Neural cell (in vitro differentiated cells): ENCODE data around the gene SLC13A2. TPM values are rescaled to one million over a fixed set of nuclear protein-coding genes. Genes with fewer than 3 reads are reported as not detected.

Experiments
- H2AFZ ChIP-seq: fragments of 200-600, 300-800 bp; sonication (generic), shearing (Covaris generic); 2 replicates; pipeline ENCODE4 v1.6.0; 2014; ENCODE audit warnings: low read depth, mild to moderate bottlenecking, antibody characterized with exemption, low read length, moderate library complexity
- H3F3A ChIP-seq: fragments of 200-600 bp; shearing (Covaris generic); 2 replicates; pipeline ENCODE4 v1.6.1; 2016; ENCODE audit warnings: mild to moderate bottlenecking, moderate library complexity, mixed read lengths, antibody characterized with exemption, low read length; ENCODE audit not compliant: insufficient read depth, poor library complexity, severe bottlenecking
- H3K27ac ChIP-seq: fragments of 200-600, 300-800 bp; sonication (generic), shearing (Covaris generic); 2 replicates; pipeline ENCODE4 v1.5.1; 2014; ENCODE audit warnings: mild to moderate bottlenecking, low read length, moderate library complexity
- H3K27me3 ChIP-seq: fragments of 300-800, 200-600 bp; sonication (generic), shearing (Covaris generic); 2 replicates; pipeline ENCODE4 v1.6.0; 2014; ENCODE audit warnings: mild to moderate bottlenecking, low read depth, low read length, moderate library complexity; ENCODE audit not compliant: insufficient read depth
- H3K36me3 ChIP-seq: fragments of 300-800, 200-600 bp; sonication (generic), shearing (Covaris generic); 2 replicates; pipeline ENCODE4 v1.5.1; 2014; ENCODE audit warnings: mild to moderate bottlenecking, antibody characterized with exemption, low read length, moderate library complexity; ENCODE audit not compliant: insufficient read depth
- H3K4me2 ChIP-seq: fragments of 300-800, 200-600 bp; sonication (generic), shearing (Covaris generic); 2 replicates; pipeline ENCODE4 v1.6.0; 2014; ENCODE audit warnings: mild to moderate bottlenecking, low read length
- H3K4me3 ChIP-seq: fragments of 300-800, 200-600 bp; sonication (generic), shearing (Covaris generic); 2 replicates; pipeline ENCODE4 v1.5.1; 2014; ENCODE audit warnings: mild to moderate bottlenecking, low read length, moderate library complexity
- H3K79me2 ChIP-seq: fragments of 200-600 bp; shearing (Covaris generic); replicated peaks from 2 replicates; pipeline ENCODE4 v1.6.0; 2014; ENCODE audit warnings: mild to moderate bottlenecking, low read length, moderate library complexity; ENCODE audit not compliant: insufficient read depth
- H3K9ac ChIP-seq: fragments of 300-800, 200-600 bp; sonication (generic), shearing (Covaris generic); 2 replicates; pipeline ENCODE4 v1.6.1; 2016; ENCODE audit warnings: mild to moderate bottlenecking, low read length, mixed read lengths
- H3K9me2 ChIP-seq: fragments of 200-600 bp; shearing (Covaris generic); 2 replicates; pipeline ENCODE4 v1.6.1; 2016; ENCODE audit warnings: mild to moderate bottlenecking, low read length, mixed read lengths; ENCODE audit not compliant: insufficient read depth
- H3K9me3 ChIP-seq: fragments of 200-600, 300-800 bp; sonication (generic), shearing (Covaris generic); 2 replicates; pipeline ENCODE4 v1.6.1; 2016; ENCODE audit warnings: mild to moderate bottlenecking, mixed run types, low read length, moderate library complexity, mixed read lengths
- H4K20me1 ChIP-seq: fragments of 200-600 bp; shearing (Covaris generic); 2 replicates; pipeline ENCODE4 v1.6.1; 2016; ENCODE audit warnings: mild to moderate bottlenecking, mixed run types; ENCODE audit not compliant: insufficient read depth
- EP300 ChIP-seq: fragments of 450-650 bp; conservative IDR thresholded peaks from 2 replicates; pipeline ENCODE4 v1.6.1; 2014; ENCODE audit warnings: antibody characterized with exemption, mild to moderate bottlenecking, moderate library complexity; ENCODE audit not compliant: poor library complexity, severe bottlenecking
- EZH2 ChIP-seq: fragments of 200-600, 300-800 bp; shearing (Covaris generic), sonication (generic); IDR thresholded peaks from 2 replicates; pipeline ENCODE4 v1.6.1; 2014; ENCODE audit warnings: antibody characterized with exemption, low read length, borderline replicate concordance, mild to moderate bottlenecking; ENCODE audit not compliant: insufficient read depth, poor library complexity, severe bottlenecking
- MXI1 ChIP-seq: fragments of 450-650 bp; conservative IDR thresholded peaks from 2 replicates; pipeline ENCODE4 v1.6.1; 2014; ENCODE audit warnings: antibody characterized with exemption, mild to moderate bottlenecking; ENCODE audit not compliant: poor library complexity, severe bottlenecking
- POLR2AphosphoS5 ChIP-seq: IDR thresholded peaks from 2 replicates; pipeline ENCODE4 v1.6.1; 2012
- RAD21 ChIP-seq: fragments of 450-650 bp; conservative IDR thresholded peaks from 2 replicates; pipeline ENCODE4 v1.6.1; 2014; ENCODE audit warnings: antibody characterized with exemption, mild to moderate bottlenecking, moderate library complexity
- SMC3 ChIP-seq: fragments of 450-650 bp; conservative IDR thresholded peaks from 2 replicates; pipeline ENCODE4 v1.6.1; 2014; ENCODE audit warnings: antibody characterized with exemption, mild to moderate bottlenecking, moderate library complexity; ENCODE audit not compliant: poor library complexity
- TAF1 ChIP-seq: IDR thresholded peaks from 2 replicates; pipeline ENCODE4 v1.6.1; 2012; ENCODE audit warnings: low read depth
- polyA plus RNA-seq: library from polyadenylated mRNA; depleted of rRNA; stranded (reverse); fragments of >200 nt; gene quantifications from 2 replicates; pipeline ENCODE4 v1.2.3, GENCODE V29; 2014
- TF ChIP-seq, protein P1 (sequence below): fragments of 450-650 bp; IDR thresholded peaks from 2 replicates; pipeline ENCODE4 v1.5.1; 2014; ENCODE audit warnings: antibody characterized with exemption, mild to moderate bottlenecking, moderate library complexity; ENCODE audit not compliant: poor library complexity, severe bottlenecking
- TF ChIP-seq, protein P2 (sequence below): IDR thresholded peaks from 2 replicates; pipeline ENCODE4 v1.6.1; 2012; ENCODE audit warnings: borderline replicate concordance

SLC13A2 gene
- polyA plus RNA-seq, 1 donor from 2014 or later, result not detected

DNA sequence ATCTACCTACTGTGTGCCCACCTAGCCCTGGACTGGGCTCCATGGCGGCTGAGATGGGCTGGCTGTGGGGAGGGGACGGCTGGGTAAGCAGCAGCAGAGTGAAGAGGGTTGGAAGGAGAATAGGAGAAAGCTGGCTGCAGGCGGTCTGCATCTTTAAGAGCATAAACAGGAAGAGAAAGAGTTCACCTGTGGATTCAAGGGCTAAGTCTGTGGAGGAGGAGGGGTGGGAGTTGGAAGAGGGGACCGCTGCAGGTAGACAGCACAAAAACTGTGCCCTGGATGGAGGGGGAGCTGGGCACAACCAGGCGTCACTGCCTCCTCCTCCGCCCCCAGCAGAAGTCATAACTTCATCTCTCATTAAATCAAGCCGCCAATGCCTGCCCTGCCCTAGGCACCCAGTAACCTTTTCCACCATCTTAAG, 677 bp downstream of the SLC13A2 start:
- Histone ChIP-seq H3F3A (no peaks in the 10 kb centered on the region), H3K36me3 (no peaks in the 10 kb centered on the region), H3K4me2 (no peak overlapping the region), H3K4me3 (no peak overlapping the region), H2AFZ (no peak overlapping the region), H3K27ac (no peak overlapping the region), H3K9me2 (no peaks in the 10 kb centered on the region), H3K79me2 (no peaks in the 10 kb centered on the region), H3K27me3 (no peaks in the 10 kb centered on the region), H3K9ac (no peak overlapping the region), H4K20me1 (no peaks in the 10 kb centered on the region), H3K9me3 (no peaks in the 10 kb centered on the region)
- TF ChIP-seq EZH2 (no peak), RAD21 (no peak), EP300 (no peak), SMC3 (no peak), POLR2AphosphoS5 (no peak), MXI1 (no peak), TAF1 (no peak)
- TF ChIP-seq, protein P1, sequence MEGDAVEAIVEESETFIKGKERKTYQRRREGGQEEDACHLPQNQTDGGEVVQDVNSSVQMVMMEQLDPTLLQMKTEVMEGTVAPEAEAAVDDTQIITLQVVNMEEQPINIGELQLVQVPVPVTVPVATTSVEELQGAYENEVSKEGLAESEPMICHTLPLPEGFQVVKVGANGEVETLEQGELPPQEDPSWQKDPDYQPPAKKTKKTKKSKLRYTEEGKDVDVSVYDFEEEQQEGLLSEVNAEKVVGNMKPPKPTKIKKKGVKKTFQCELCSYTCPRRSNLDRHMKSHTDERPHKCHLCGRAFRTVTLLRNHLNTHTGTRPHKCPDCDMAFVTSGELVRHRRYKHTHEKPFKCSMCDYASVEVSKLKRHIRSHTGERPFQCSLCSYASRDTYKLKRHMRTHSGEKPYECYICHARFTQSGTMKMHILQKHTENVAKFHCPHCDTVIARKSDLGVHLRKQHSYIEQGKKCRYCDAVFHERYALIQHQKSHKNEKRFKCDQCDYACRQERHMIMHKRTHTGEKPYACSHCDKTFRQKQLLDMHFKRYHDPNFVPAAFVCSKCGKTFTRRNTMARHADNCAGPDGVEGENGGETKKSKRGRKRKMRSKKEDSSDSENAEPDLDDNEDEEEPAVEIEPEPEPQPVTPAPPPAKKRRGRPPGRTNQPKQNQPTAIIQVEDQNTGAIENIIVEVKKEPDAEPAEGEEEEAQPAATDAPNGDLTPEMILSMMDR, result no peak
- TF ChIP-seq, protein P2, sequence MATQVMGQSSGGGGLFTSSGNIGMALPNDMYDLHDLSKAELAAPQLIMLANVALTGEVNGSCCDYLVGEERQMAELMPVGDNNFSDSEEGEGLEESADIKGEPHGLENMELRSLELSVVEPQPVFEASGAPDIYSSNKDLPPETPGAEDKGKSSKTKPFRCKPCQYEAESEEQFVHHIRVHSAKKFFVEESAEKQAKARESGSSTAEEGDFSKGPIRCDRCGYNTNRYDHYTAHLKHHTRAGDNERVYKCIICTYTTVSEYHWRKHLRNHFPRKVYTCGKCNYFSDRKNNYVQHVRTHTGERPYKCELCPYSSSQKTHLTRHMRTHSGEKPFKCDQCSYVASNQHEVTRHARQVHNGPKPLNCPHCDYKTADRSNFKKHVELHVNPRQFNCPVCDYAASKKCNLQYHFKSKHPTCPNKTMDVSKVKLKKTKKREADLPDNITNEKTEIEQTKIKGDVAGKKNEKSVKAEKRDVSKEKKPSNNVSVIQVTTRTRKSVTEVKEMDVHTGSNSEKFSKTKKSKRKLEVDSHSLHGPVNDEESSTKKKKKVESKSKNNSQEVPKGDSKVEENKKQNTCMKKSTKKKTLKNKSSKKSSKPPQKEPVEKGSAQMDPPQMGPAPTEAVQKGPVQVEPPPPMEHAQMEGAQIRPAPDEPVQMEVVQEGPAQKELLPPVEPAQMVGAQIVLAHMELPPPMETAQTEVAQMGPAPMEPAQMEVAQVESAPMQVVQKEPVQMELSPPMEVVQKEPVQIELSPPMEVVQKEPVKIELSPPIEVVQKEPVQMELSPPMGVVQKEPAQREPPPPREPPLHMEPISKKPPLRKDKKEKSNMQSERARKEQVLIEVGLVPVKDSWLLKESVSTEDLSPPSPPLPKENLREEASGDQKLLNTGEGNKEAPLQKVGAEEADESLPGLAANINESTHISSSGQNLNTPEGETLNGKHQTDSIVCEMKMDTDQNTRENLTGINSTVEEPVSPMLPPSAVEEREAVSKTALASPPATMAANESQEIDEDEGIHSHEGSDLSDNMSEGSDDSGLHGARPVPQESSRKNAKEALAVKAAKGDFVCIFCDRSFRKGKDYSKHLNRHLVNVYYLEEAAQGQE, result no peak

DNA sequence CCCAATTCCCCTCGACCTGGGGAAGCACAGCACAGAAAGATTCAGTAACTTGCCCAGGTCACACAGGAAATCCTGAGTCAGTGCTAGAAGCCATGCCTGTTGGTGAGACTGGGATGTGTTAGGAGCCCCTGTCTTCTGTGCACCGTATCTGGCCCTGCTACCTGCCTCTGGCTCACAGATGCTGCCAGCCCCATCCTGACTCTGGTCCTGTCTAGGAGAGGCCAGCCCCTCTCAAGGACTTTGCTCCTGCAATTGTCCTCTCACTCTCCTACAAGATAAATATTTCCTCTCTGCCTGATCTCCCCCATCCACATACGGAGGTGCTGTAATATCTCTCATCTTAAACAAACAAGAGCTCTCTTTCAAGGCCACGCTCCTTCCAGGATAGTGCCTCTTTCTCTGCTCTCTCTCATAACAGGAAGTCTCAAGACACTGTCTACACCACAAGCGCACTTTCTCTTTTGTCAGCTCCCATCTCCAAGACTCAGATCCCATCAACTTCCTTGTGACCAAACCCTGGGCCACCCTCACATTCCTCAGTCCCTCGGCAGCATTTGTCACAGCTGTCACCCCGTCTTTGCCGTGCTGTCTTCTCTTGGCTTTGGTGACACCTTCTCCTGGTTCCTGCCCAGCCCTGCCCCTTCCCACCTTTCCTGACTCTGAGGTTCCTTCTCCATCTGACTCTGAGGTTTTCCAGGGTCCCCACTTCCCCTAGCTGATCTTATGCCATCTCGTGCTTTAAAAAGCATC, 1.9 kb downstream of the SLC13A2 start:
- no peak overlapping the region for H3K27ac ChIP-seq
- H3F3A ChIP-seq, result no peaks in the 10 kb centered on the region
- no peak overlapping the region for H3K4me2 ChIP-seq
- H3K27me3 ChIP-seq, result no peaks in the 10 kb centered on the region
- H2AFZ ChIP-seq, result no peak overlapping the region
- H4K20me1 ChIP-seq, result no peaks in the 10 kb centered on the region
- no peak overlapping the region for H3K9ac ChIP-seq
- TF ChIP-seq EP300, result no peak
- no peak for TF ChIP-seq MXI1
- TF ChIP-seq EZH2, result no peak
- no peak for TF ChIP-seq RAD21
- no peak for TF ChIP-seq POLR2AphosphoS5
- no peak for TF ChIP-seq TAF1
- TF ChIP-seq SMC3, result no peak
- TF ChIP-seq, protein P1, result no peak
- TF ChIP-seq, protein P2, result no peak
- H3K79me2 ChIP-seq, result no peaks in the 10 kb centered on the region
- H3K9me3 ChIP-seq, result no peaks in the 10 kb centered on the region
- H3K9me2 ChIP-seq, result no peaks in the 10 kb centered on the region
- H3K4me3 ChIP-seq, result no peak overlapping the region
- H3K36me3 ChIP-seq, result no peaks in the 10 kb centered on the region
